Measurements from ENCODE around the gene TSC22D2. TPM values are rescaled to one million over a fixed set of nuclear protein-coding genes. Genes with fewer than 3 reads are reported as not detected.

The TSC22D2 gene
- total RNA-seq, 1 donor from 2014 or later: 116 TPM

DNA sequence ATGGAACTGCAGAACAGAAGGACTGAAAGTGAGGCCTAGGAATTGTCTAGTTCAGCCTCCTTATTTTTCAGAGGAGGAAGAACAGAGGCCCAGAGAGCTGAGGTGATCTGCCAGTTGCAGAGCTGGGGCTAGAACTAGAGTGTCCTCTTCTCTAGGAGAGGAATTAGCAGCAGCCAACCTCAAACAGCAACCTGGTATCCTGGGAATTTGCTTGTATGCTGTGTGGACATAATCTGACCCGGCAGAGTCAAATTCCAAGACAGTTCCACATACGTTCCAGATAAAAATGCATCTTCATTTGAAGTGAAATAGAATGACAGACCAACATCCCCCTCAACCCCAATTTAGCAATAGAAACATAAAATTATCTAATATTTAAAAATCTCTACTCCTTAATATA, 13.5 kb upstream of the TSC22D2 start:
- Mint-ChIP-seq H3K27me3 (ENCODE audit: low read depth, unreplicated experiment) (no peaks in the 10 kb centered on the region), H3K36me3 (ENCODE audit: low read depth, unreplicated experiment) (no peaks in the 10 kb centered on the region), H3K4me1 (ENCODE audit: low read depth, unreplicated experiment) (peaks cover 27% of the 10 kb centered on the region), H3K9me3 (ENCODE audit: unreplicated experiment) (no peaks in the 10 kb centered on the region), H3K27ac (ENCODE audit: unreplicated experiment) (no peak overlapping the region), H3K4me3 (ENCODE audit: unreplicated experiment) (no peak overlapping the region)
- no peak for FAIRE-seq
- Histone ChIP-seq H3K79me2 (ENCODE audit: insufficient read depth, low read length) (no peaks in the 10 kb centered on the region), H3K9ac (ENCODE audit: low read length) (no peak overlapping the region), H3K27ac (ENCODE audit: low read depth, low read length) (no peak overlapping the region), H3K36me3 (ENCODE audit: insufficient read depth, low read length) (no peaks in the 10 kb centered on the region), H3K9me3 (ENCODE audit: insufficient read depth, low read depth, low read length) (no peaks in the 10 kb centered on the region), H4K20me1 (ENCODE audit: insufficient read depth, low read length) (no peaks in the 10 kb centered on the region), H3K4me3 (ENCODE audit: insufficient read depth, low read depth, low read length) (no peak overlapping the region), H3K27me3 (ENCODE audit: insufficient read depth, low read length) (no peaks in the 10 kb centered on the region), H3K4me1 (ENCODE audit: insufficient read depth, low read length) (peaks cover 3% of the 10 kb centered on the region), H3K4me2 (ENCODE audit: low read length) (no peak overlapping the region), H2AFZ (ENCODE audit: low read depth, low read length) (no peak overlapping the region)
- no peak for TF ChIP-seq EZH2 (IDR thresholded peaks at IDR 0.05; ENCODE audit: insufficient read depth, low read length)
- TF ChIP-seq, protein P1, sequence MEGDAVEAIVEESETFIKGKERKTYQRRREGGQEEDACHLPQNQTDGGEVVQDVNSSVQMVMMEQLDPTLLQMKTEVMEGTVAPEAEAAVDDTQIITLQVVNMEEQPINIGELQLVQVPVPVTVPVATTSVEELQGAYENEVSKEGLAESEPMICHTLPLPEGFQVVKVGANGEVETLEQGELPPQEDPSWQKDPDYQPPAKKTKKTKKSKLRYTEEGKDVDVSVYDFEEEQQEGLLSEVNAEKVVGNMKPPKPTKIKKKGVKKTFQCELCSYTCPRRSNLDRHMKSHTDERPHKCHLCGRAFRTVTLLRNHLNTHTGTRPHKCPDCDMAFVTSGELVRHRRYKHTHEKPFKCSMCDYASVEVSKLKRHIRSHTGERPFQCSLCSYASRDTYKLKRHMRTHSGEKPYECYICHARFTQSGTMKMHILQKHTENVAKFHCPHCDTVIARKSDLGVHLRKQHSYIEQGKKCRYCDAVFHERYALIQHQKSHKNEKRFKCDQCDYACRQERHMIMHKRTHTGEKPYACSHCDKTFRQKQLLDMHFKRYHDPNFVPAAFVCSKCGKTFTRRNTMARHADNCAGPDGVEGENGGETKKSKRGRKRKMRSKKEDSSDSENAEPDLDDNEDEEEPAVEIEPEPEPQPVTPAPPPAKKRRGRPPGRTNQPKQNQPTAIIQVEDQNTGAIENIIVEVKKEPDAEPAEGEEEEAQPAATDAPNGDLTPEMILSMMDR (IDR thresholded peaks at IDR 0.05; ENCODE audit: insufficient read depth, low read depth, low read length): no peak
- no peak for DNase-seq (ENCODE audit: low read depth)

DNA sequence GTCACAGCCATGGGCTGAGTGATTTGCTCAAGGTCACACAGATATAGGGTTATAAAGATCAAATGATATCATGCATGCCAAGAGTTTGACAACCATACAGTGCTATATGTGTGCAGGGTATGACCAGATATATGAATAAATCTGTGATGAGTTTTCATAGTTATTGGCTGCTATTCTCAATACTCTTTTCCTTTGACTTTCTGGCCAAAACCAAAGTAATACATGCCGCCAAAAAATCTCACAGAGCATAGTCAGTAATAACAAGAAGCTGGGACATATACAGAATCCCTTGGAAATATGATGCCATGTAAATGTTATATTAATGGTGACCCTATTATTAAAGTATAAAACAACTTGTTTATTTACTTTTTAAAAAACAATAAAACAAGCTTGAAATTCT, 11.6 kb upstream of the TSC22D2 start:
- Histone ChIP-seq H3K4me2 (ENCODE audit: low read length) (no peak overlapping the region), H2AFZ (ENCODE audit: low read depth, low read length) (no peak overlapping the region), H3K4me3 (ENCODE audit: insufficient read depth, low read depth, low read length) (no peak overlapping the region), H3K27ac (ENCODE audit: low read depth, low read length) (no peak overlapping the region), H3K36me3 (ENCODE audit: insufficient read depth, low read length) (no peaks in the 10 kb centered on the region), H3K79me2 (ENCODE audit: insufficient read depth, low read length) (no peaks in the 10 kb centered on the region), H4K20me1 (ENCODE audit: insufficient read depth, low read length) (no peaks in the 10 kb centered on the region), H3K9ac (ENCODE audit: low read length) (no peak overlapping the region), H3K9me3 (ENCODE audit: insufficient read depth, low read depth, low read length) (no peaks in the 10 kb centered on the region), H3K27me3 (ENCODE audit: insufficient read depth, low read length) (no peaks in the 10 kb centered on the region), H3K4me1 (ENCODE audit: insufficient read depth, low read length) (no peaks in the 10 kb centered on the region)
- TF ChIP-seq EZH2 (IDR thresholded peaks at IDR 0.05; ENCODE audit: insufficient read depth, low read length): no peak
- TF ChIP-seq, protein P1 (IDR thresholded peaks at IDR 0.05; ENCODE audit: insufficient read depth, low read depth, low read length): no peak
- no peaks in the 10 kb centered on the region for H3K9me3 Mint-ChIP-seq (ENCODE audit: unreplicated experiment)
- no peaks in the 10 kb centered on the region for H3K27me3 Mint-ChIP-seq (ENCODE audit: low read depth, unreplicated experiment)
- no peaks in the 10 kb centered on the region for H3K36me3 Mint-ChIP-seq (ENCODE audit: low read depth, unreplicated experiment)
- H3K27ac Mint-ChIP-seq (ENCODE audit: unreplicated experiment): no peak overlapping the region
- DNase-seq (ENCODE audit: low read depth) (no peak), FAIRE-seq (no peak)
- no peak overlapping the region for H3K4me3 Mint-ChIP-seq (ENCODE audit: unreplicated experiment)
- H3K4me1 Mint-ChIP-seq (ENCODE audit: low read depth, unreplicated experiment): peaks cover 18% of the 10 kb centered on the region

DNA sequence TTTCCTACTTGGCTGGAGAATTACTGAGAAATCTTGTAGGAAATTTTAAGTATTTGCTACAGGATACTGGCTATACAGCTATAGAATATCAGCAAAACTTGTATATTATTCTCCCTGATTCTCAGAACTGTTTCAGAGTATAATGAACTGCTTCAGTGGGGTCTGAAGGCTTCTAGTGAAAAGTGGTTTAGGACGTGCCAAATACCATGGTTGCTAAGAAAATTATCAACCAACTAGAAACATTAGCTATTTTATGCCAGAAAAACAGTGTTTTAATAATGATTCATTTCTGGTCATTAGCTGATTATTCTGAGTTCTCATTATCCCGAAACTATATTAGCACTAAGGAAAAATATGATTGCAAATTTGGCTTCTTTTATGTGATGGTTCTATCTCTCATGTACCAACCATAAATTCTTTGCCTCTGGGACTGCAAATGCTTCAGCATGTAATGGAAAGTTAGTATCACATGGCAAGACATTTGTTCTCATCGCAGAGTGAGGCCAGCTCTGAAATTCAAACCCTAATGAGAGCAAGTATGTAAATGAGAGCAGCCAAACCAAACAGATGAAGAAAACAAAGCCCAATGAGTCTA, 11.0 kb upstream of the TSC22D2 start:
- Histone ChIP-seq H3K9ac (ENCODE audit: low read length) (no peak overlapping the region), H4K20me1 (ENCODE audit: insufficient read depth, low read length) (no peaks in the 10 kb centered on the region), H3K27ac (ENCODE audit: low read depth, low read length) (no peak overlapping the region), H3K79me2 (ENCODE audit: insufficient read depth, low read length) (no peaks in the 10 kb centered on the region), H3K9me3 (ENCODE audit: insufficient read depth, low read depth, low read length) (no peaks in the 10 kb centered on the region), H2AFZ (ENCODE audit: low read depth, low read length) (no peak overlapping the region), H3K4me2 (ENCODE audit: low read length) (no peak overlapping the region), H3K4me1 (ENCODE audit: insufficient read depth, low read length) (no peaks in the 10 kb centered on the region), H3K4me3 (ENCODE audit: insufficient read depth, low read depth, low read length) (no peak overlapping the region), H3K36me3 (ENCODE audit: insufficient read depth, low read length) (no peaks in the 10 kb centered on the region), H3K27me3 (ENCODE audit: insufficient read depth, low read length) (no peaks in the 10 kb centered on the region)
- Mint-ChIP-seq H3K9me3 (ENCODE audit: unreplicated experiment) (no peaks in the 10 kb centered on the region), H3K27me3 (ENCODE audit: low read depth, unreplicated experiment) (no peaks in the 10 kb centered on the region), H3K27ac (ENCODE audit: unreplicated experiment) (no peak overlapping the region), H3K36me3 (ENCODE audit: low read depth, unreplicated experiment) (no peaks in the 10 kb centered on the region), H3K4me3 (ENCODE audit: unreplicated experiment) (no peak overlapping the region), H3K4me1 (ENCODE audit: low read depth, unreplicated experiment) (peaks cover 16% of the 10 kb centered on the region)
- FAIRE-seq (peak; percentile 56), DNase-seq (ENCODE audit: low read depth) (no peak)
- TF ChIP-seq EZH2 (IDR thresholded peaks at IDR 0.05; ENCODE audit: insufficient read depth, low read length): no peak
- TF ChIP-seq, protein P1 (IDR thresholded peaks at IDR 0.05; ENCODE audit: insufficient read depth, low read depth, low read length): no peak
